Endodermal cell (in vitro differentiated cells): ENCODE measurements around the gene KCNK10. TPM values are rescaled to one million over a fixed set of nuclear protein-coding genes. Genes with fewer than 3 reads are reported as not detected.
A peak's percentile ranks its signal among the peaks of the same experiment; 100 is the strongest.

Experiments used
- DNase-seq: peaks from one replicate; pipeline ENCODE4 v3.0.0-alpha.2; 2017
- H3K27ac ChIP-seq: 2 replicates; pipeline ENCODE4 v1.5.1; 2013; ENCODE audit warnings: mild to moderate bottlenecking, low read depth, low read length, moderate library complexity
- H3K27me3 ChIP-seq: 2 replicates; pipeline ENCODE4 v1.6.1; 2013; ENCODE audit warnings: mild to moderate bottlenecking, low read length, moderate library complexity; ENCODE audit not compliant: insufficient read depth, control insufficient read depth, poor library complexity, severe bottlenecking
- H3K36me3 ChIP-seq: 2 replicates; pipeline ENCODE4 v1.7.0; 2013; ENCODE audit warnings: mild to moderate bottlenecking, low read length, moderate library complexity; ENCODE audit not compliant: control insufficient read depth, insufficient read depth
- H3K4me1 ChIP-seq: one replicate; pipeline ENCODE4 v1.7.0; 2013; ENCODE audit warnings: low read length; ENCODE audit not compliant: control insufficient read depth, insufficient read depth
- H3K4me3 ChIP-seq: 2 replicates; pipeline ENCODE4 v1.5.1; 2013; ENCODE audit warnings: mild to moderate bottlenecking, low read length, moderate library complexity
- H3K9ac ChIP-seq: 2 replicates; pipeline ENCODE4 v1.6.1; 2013; ENCODE audit warnings: mild to moderate bottlenecking, low read length, moderate library complexity; ENCODE audit not compliant: poor library complexity, severe bottlenecking; ENCODE audit errors: extremely low read depth
- H3K9me3 ChIP-seq: 2 replicates; pipeline ENCODE4 v1.6.1; 2013; ENCODE audit warnings: mild to moderate bottlenecking, low read length, moderate library complexity; ENCODE audit not compliant: control insufficient read depth
- H3K27ac Mint-ChIP-seq: 2 replicates; pipeline ENCODE4 v1.8.0; 2020; ENCODE audit warnings: mixed read lengths
- H3K27me3 Mint-ChIP-seq: 2 replicates; pipeline ENCODE4 v1.8.0; 2021; ENCODE audit warnings: mild to moderate bottlenecking, mixed read lengths; ENCODE audit not compliant: insufficient read depth
- H3K36me3 Mint-ChIP-seq: 2 replicates; pipeline ENCODE4 v1.8.0; 2020; ENCODE audit warnings: low read depth, mixed read lengths
- H3K4me1 Mint-ChIP-seq: 2 replicates; pipeline ENCODE4 v1.8.0; 2020; ENCODE audit warnings: mixed read lengths
- H3K4me3 Mint-ChIP-seq: 2 replicates; pipeline ENCODE4 v1.8.0; 2020; ENCODE audit warnings: mild to moderate bottlenecking, moderate library complexity, mixed read lengths
- H3K9me3 Mint-ChIP-seq: 2 replicates; pipeline ENCODE4 v1.8.0; 2020; ENCODE audit warnings: mild to moderate bottlenecking, mixed read lengths
- WGBS, 2 experiments: methylation state at CpG; one replicate each; pipeline versions ENCODE4 v1.1.5 to v1.1.7; 2013; ENCODE audit warnings: missing lambda C conversion rate in 2 of 2, mixed read lengths in 1 of 2; ENCODE audit not compliant: insufficient coverage in 1 of 2, insufficient read length in 1 of 2; 5-methylcytosine and 5-hydroxymethylcytosine counted together
- total RNA-seq, 2 donors: library from RNA; stranded (reverse); fragmentation: NEBNext Ultra II Directional in 1 of 2; extraction: Animal tissue kit (Norgen Biotek cat#: 25700) in 1 of 2; gene quantifications; 2 replicates in 1 of 2; 3 replicates in 1 of 2; pipeline ENCODE4 v1.2.1, GENCODE V29; 2021
- TF ChIP-seq, protein P1 (sequence below): fragments of 200-600 bp; sonication (generic); conservative IDR thresholded peaks from 2 replicates; pipeline ENCODE4 v1.5.0; 2021; ENCODE audit warnings: antibody characterized with exemption, mild to moderate bottlenecking

Gene KCNK10
- total RNA-seq, 2 donors from 2014 or later = 0.24 to 1.8 TPM

- H3K27me3 Mint-ChIP-seq = peaks cover 19% of the 10 kb centered on the region
- Histone ChIP-seq H3K9ac (no peak overlapping the region), H3K4me3 (no peak overlapping the region), H3K4me1 (no peaks in the 10 kb centered on the region), H3K36me3 (no peaks in the 10 kb centered on the region), H3K27ac (no peak overlapping the region), H3K27me3 (no peaks in the 10 kb centered on the region), H3K9me3 (peaks cover 8% of the 10 kb centered on the region)
- peak; percentile 26 for DNase-seq
- H3K36me3 Mint-ChIP-seq = no peaks in the 10 kb centered on the region
- H3K27ac Mint-ChIP-seq = no peak overlapping the region
- peaks cover 7% of the 10 kb centered on the region for H3K9me3 Mint-ChIP-seq
- H3K4me1 Mint-ChIP-seq = peaks cover 9% of the 10 kb centered on the region
- no peak overlapping the region for H3K4me3 Mint-ChIP-seq
- TF ChIP-seq, protein P1, sequence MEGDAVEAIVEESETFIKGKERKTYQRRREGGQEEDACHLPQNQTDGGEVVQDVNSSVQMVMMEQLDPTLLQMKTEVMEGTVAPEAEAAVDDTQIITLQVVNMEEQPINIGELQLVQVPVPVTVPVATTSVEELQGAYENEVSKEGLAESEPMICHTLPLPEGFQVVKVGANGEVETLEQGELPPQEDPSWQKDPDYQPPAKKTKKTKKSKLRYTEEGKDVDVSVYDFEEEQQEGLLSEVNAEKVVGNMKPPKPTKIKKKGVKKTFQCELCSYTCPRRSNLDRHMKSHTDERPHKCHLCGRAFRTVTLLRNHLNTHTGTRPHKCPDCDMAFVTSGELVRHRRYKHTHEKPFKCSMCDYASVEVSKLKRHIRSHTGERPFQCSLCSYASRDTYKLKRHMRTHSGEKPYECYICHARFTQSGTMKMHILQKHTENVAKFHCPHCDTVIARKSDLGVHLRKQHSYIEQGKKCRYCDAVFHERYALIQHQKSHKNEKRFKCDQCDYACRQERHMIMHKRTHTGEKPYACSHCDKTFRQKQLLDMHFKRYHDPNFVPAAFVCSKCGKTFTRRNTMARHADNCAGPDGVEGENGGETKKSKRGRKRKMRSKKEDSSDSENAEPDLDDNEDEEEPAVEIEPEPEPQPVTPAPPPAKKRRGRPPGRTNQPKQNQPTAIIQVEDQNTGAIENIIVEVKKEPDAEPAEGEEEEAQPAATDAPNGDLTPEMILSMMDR = no peak
- 79 to 95% methylated on average over 3 to 4 of the region's 4 CpGs for WGBS, 2 experiments
Measured at GRCh38 chr14:88163731-88164255, 159.3 kb downstream of the KCNK10 start.

DNA sequence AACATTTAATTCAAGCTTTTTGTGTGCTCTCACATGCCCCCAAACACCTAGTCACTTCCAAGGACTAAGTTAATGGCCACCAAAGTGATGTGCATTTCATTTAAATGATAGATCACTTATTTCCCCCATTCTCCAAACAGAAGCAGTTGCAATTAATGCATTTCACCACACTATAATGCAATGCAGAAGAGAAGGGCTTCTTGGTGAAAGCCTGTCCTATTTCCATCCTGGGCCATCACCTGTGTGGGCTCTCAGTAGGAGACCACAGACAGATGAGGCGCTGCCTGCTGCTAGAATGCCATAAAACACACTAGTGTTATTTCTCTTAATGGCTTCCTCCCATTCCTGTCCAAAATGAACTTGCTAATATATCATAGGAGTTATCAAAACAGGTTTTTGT, 166.9 kb downstream of the KCNK10 start:
- peak overlapping the region; percentile 54 for H3K4me3 ChIP-seq
- 100% methylated on average over 1 of the region's 1 CpG; no CpG with 5 or more reads in 1 of the 2 experiments for WGBS, 2 experiments

GRCh38 chr14:88154926-88155325, 168.1 kb downstream of the KCNK10 start:
- WGBS, 2 experiments = 92 to 94% methylated on average over 5 to 6 of the region's 6 CpGs
- H3K9me3 ChIP-seq = no peaks in the 10 kb centered on the region

More for the DNA sequence above, 166.9 kb downstream of the KCNK10 start:
- Histone ChIP-seq H3K27me3 (no peaks in the 10 kb centered on the region), H3K4me1 (peaks cover 7% of the 10 kb centered on the region), H3K27ac (no peak overlapping the region), H3K9me3 (no peaks in the 10 kb centered on the region), H3K9ac (no peak overlapping the region), H3K36me3 (no peaks in the 10 kb centered on the region)
- peaks cover 7% of the 10 kb centered on the region for H3K9me3 Mint-ChIP-seq
- peaks cover 3% of the 10 kb centered on the region for H3K36me3 Mint-ChIP-seq
- H3K27me3 Mint-ChIP-seq = peaks cover 25% of the 10 kb centered on the region
- TF ChIP-seq, protein P1 = no peak
- no peak overlapping the region for H3K4me3 Mint-ChIP-seq
- no peak overlapping the region for H3K27ac Mint-ChIP-seq
- H3K4me1 Mint-ChIP-seq = peaks cover 3% of the 10 kb centered on the region
- no peak for DNase-seq

More at GRCh38 chr14:88154926-88155325, 168.1 kb downstream of the KCNK10 start:
- H3K27ac ChIP-seq = no peak overlapping the region
- Mint-ChIP-seq H3K27ac (no peak overlapping the region), H3K4me1 (peaks cover 5% of the 10 kb centered on the region), H3K27me3 (peaks cover 20% of the 10 kb centered on the region), H3K36me3 (peaks cover 3% of the 10 kb centered on the region), H3K4me3 (no peak overlapping the region), H3K9me3 (peaks cover 7% of the 10 kb centered on the region)
- H3K27me3 ChIP-seq = no peaks in the 10 kb centered on the region
- no peak for DNase-seq
- peak overlapping the region; percentile 54 for H3K4me3 ChIP-seq
- no peak overlapping the region for H3K9ac ChIP-seq
- TF ChIP-seq, protein P1 = no peak
- H3K36me3 ChIP-seq = no peaks in the 10 kb centered on the region
- H3K4me1 ChIP-seq = peaks cover 12% of the 10 kb centered on the region
